ENCODE results near the gene NSUN4.

The NSUN4 gene

GRCh38 chr1:46368791-46369190 is 28.2 kb downstream of the NSUN4 start:
- POLR2A ChIA-PET = no interaction called here
- CTCF ChIA-PET = interaction anchor here (8.4 kb wide), 1 partner anchor 20 kb away, joined by 51 read pairs; no protein-coding TSS in a partner anchor
- TF ChIP-seq, protein P1, sequence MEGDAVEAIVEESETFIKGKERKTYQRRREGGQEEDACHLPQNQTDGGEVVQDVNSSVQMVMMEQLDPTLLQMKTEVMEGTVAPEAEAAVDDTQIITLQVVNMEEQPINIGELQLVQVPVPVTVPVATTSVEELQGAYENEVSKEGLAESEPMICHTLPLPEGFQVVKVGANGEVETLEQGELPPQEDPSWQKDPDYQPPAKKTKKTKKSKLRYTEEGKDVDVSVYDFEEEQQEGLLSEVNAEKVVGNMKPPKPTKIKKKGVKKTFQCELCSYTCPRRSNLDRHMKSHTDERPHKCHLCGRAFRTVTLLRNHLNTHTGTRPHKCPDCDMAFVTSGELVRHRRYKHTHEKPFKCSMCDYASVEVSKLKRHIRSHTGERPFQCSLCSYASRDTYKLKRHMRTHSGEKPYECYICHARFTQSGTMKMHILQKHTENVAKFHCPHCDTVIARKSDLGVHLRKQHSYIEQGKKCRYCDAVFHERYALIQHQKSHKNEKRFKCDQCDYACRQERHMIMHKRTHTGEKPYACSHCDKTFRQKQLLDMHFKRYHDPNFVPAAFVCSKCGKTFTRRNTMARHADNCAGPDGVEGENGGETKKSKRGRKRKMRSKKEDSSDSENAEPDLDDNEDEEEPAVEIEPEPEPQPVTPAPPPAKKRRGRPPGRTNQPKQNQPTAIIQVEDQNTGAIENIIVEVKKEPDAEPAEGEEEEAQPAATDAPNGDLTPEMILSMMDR (IDR thresholded peaks at IDR 0.05; ENCODE audit: control extremely low read depth, extremely low read depth, low read depth, missing control alignments) = no peak
- no peak for DNase-seq (ENCODE audit: extremely low spot score)

- ChIA-PET POLR2A (no interaction called here), CTCF (interaction anchor here (1.0 kb wide), 1 partner anchor 8 kb away, joined by 3 read pairs; no protein-coding TSS in a partner anchor)
- no peak for DNase-seq (ENCODE audit: extremely low spot score)
- TF ChIP-seq, protein P1 (IDR thresholded peaks at IDR 0.05; ENCODE audit: control extremely low read depth, extremely low read depth, low read depth, missing control alignments) = no peak
These were observed 29.1 kb downstream of the NSUN4 start for GRCh38 chr1:46369542-46370213.

DNA sequence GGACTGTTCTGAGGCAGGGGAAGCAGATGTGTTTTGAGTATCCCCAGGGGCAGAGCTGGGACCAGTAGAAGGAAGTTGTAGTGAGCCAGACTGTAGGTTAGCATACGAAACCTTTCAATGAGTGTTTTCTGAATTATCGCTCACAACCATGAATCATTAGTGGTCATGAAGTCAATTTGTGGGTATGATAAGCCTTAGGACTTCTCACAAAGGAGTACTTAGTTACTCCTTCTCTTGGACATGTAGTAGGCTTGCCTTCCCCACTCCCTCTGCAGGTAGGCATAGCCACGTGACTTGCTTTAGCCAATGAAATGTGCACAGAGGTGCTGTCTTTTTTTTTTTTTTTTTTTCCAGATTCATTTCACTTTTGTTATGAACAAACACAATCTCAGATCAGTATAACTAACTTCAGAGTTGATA is 29.6 kb downstream of the NSUN4 start:
- TF ChIP-seq, protein P1 (IDR thresholded peaks at IDR 0.05; ENCODE audit: control extremely low read depth, extremely low read depth, low read depth, missing control alignments) = no peak
- POLR2A ChIA-PET = no interaction called here
- CTCF ChIA-PET = interaction anchor here (1.0 to 1.3 kb wide), 2 partner anchors 9 to 11 kb away, joined by 3 read pairs; no protein-coding TSS in a partner anchor
- peak; percentile 44 for DNase-seq (ENCODE audit: extremely low spot score)

- TF ChIP-seq, protein P1 (IDR thresholded peaks at IDR 0.05; ENCODE audit: control extremely low read depth, extremely low read depth, low read depth, missing control alignments) = no peak
- POLR2A ChIA-PET = no interaction called here
- CTCF ChIA-PET = no interaction called here
These were observed 31.8 kb downstream of the NSUN4 start for GRCh38 chr1:46372431-46372830.

DNA sequence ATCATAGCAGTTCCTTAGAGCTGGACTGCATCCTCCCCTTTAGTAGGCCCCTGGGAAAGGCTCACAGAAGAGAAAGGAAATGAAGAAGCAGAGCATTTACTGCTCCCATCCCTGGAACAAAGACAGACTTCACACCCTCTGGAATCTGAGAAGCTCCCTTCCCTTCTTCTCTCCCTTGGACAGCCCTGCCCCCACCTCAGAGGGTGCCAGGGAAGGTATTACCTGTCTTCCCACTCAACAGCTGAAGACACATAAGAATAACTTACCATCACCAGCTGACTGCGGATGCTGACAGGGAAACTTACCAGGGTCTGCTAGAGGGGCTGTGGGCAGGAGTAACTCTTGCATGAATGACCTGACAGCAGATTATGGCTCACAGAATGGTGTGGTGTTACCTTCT is 39.4 kb downstream of the NSUN4 start:
- TF ChIP-seq, protein P1 (IDR thresholded peaks at IDR 0.05; ENCODE audit: control extremely low read depth, extremely low read depth, low read depth, missing control alignments) = no peak
- POLR2A ChIA-PET = no interaction called here
- CTCF ChIA-PET = interaction anchor here (1.2 to 2.2 kb wide), 3 partner anchors 27 to 67 kb away, joined by 3 to 7 read pairs (median 5); partner anchors contain the start of gene NSUN4

More at GRCh38 chr1:46372431-46372830, 31.8 kb downstream of the NSUN4 start:
- no peak for DNase-seq (ENCODE audit: extremely low spot score)

DNA sequence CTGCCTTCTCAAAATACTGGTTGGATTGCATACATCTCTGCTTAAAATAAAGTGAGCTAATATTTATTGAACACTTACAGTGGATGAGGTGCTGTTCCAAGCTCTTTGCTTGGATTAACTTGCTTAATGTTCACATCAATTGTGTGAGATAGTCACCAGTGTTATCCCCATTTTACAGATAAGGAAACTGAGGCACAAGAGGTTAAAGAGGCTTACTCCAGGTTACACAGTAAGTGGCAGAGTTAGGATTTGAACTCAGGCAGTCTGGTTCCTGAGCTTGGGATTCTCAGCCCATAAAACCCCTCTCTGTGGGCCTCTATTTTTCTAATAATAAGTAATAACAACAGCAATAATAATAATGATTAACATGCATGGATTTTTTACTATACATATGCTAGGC is 39.9 kb downstream of the NSUN4 start:
- ChIA-PET CTCF (interaction anchor here (1.0 to 2.2 kb wide), 5 partner anchors 10 to 67 kb away, joined by 3 to 7 read pairs (median 3); partner anchors contain the start of gene NSUN4), POLR2A (no interaction called here)
- no peak for DNase-seq (ENCODE audit: extremely low spot score)
- TF ChIP-seq, protein P1 (IDR thresholded peaks at IDR 0.05; ENCODE audit: control extremely low read depth, extremely low read depth, low read depth, missing control alignments) = no peak

More for the DNA sequence above, 39.4 kb downstream of the NSUN4 start:
- no peak for DNase-seq (ENCODE audit: extremely low spot score)

Data from GM10248 (cell line).